ENCODE measurements around the gene MAD1L1.

DNA sequence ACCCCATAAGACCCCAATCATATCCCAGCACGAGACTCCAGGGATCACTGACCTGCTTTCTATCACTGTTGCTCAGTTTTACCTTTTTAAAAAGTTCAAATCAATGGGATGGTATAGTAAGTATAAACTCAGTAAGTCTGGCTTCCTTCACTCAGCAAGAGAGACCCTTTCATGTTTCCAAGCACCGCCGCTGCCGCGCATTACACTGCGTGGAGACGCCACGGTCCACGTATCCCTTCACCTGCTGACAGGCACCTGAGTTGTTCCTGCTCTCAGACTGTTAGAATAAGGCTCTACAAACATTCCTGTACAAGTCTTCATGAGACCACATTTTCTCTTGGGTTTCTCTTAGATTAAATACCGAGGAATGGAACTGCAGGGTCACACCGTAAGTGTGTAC, 28.3 kb downstream of the MAD1L1 start:
- TF ChIP-seq, protein P1, sequence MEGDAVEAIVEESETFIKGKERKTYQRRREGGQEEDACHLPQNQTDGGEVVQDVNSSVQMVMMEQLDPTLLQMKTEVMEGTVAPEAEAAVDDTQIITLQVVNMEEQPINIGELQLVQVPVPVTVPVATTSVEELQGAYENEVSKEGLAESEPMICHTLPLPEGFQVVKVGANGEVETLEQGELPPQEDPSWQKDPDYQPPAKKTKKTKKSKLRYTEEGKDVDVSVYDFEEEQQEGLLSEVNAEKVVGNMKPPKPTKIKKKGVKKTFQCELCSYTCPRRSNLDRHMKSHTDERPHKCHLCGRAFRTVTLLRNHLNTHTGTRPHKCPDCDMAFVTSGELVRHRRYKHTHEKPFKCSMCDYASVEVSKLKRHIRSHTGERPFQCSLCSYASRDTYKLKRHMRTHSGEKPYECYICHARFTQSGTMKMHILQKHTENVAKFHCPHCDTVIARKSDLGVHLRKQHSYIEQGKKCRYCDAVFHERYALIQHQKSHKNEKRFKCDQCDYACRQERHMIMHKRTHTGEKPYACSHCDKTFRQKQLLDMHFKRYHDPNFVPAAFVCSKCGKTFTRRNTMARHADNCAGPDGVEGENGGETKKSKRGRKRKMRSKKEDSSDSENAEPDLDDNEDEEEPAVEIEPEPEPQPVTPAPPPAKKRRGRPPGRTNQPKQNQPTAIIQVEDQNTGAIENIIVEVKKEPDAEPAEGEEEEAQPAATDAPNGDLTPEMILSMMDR (IDR thresholded peaks at IDR 0.05; ENCODE audit: borderline replicate concordance, extremely low read depth, low read length, poor library complexity, severe bottlenecking): no peak
- no peak for TF ChIP-seq EZH2 (IDR thresholded peaks at IDR 0.05; ENCODE audit: borderline replicate concordance, low read depth, low read length, severe bottlenecking)

All from DND-41 (cell line).